Neural progenitor cell (in vitro differentiated cells): ENCODE measurements around the gene LSM11. TPM values are rescaled to one million over a fixed set of nuclear protein-coding genes. Genes with fewer than 3 reads are reported as not detected.

Source experiments
- DNase-seq: peaks from one replicate; pipeline ENCODE4 v3.0.0-alpha.2; 2016; ENCODE audit warnings: low spot score
- H2AFZ ChIP-seq: fragments of 200-600 bp; sonication (generic); replicated peaks from 2 replicates; pipeline ENCODE4 v1.6.1; 2016; ENCODE audit warnings: antibody characterized with exemption
- H3F3A ChIP-seq: fragments of 200-600 bp; sonication (generic); 2 replicates; pipeline ENCODE4 v1.6.1; 2016; ENCODE audit warnings: antibody characterized with exemption, low read depth
- H3K27ac ChIP-seq: fragments of 200-600 bp; sonication (generic); 2 replicates; pipeline ENCODE4 v1.5.1; 2016; ENCODE audit warnings: mild to moderate bottlenecking
- H3K27me3 ChIP-seq: fragments of 200-600 bp; sonication (generic); 2 replicates; pipeline ENCODE4 v1.6.1; 2016; ENCODE audit warnings: mild to moderate bottlenecking, moderate library complexity
- H3K36me3 ChIP-seq: fragments of 200-600 bp; sonication (generic); 2 replicates; pipeline ENCODE4 v1.5.1; 2016
- H3K4me1 ChIP-seq: fragments of 200-600 bp; sonication (generic); 2 replicates; pipeline ENCODE4 v1.6.1; 2016; ENCODE audit warnings: mixed run types
- H3K4me2 ChIP-seq: fragments of 200-600 bp; sonication (generic); 2 replicates; pipeline ENCODE4 v1.6.1; 2016
- H3K4me3 ChIP-seq: fragments of 200-600 bp; sonication (generic); 2 replicates; pipeline ENCODE4 v1.5.1; 2016
- H3K79me2 ChIP-seq: fragments of 200-600 bp; sonication (generic); 2 replicates; pipeline ENCODE4 v1.6.1; 2016; ENCODE audit warnings: low read depth
- H3K9ac ChIP-seq: fragments of 200-600 bp; sonication (generic); 2 replicates; pipeline ENCODE4 v1.6.1; 2016
- H3K9me3 ChIP-seq: fragments of 200-600 bp; sonication (generic); 2 replicates; pipeline ENCODE4 v1.5.1; 2016; ENCODE audit warnings: low read depth
- H4K20me1 ChIP-seq: fragments of 200-600 bp; sonication (generic); 2 replicates; pipeline ENCODE4 v1.6.1; 2016; ENCODE audit warnings: low read depth
- H3K27ac Mint-ChIP-seq: 3 replicates; pipeline ENCODE4 v1.8.0; 2021; ENCODE audit warnings: mixed read lengths
- H3K27me3 Mint-ChIP-seq: 2 replicates; pipeline ENCODE4 v1.8.0; 2022; ENCODE audit warnings: low read depth, mild to moderate bottlenecking, inconsistent platforms, moderate library complexity, mixed read lengths; ENCODE audit not compliant: insufficient read depth
- H3K36me3 Mint-ChIP-seq: 3 replicates; pipeline ENCODE4 v1.8.0; 2021; ENCODE audit warnings: mixed read lengths
- H3K4me1 Mint-ChIP-seq: 3 replicates; pipeline ENCODE4 v1.8.0; 2021; ENCODE audit warnings: mixed read lengths
- H3K4me3 Mint-ChIP-seq: 3 replicates; pipeline ENCODE4 v1.8.0; 2021; ENCODE audit warnings: mild to moderate bottlenecking, moderate library complexity, mixed read lengths
- H3K9me3 Mint-ChIP-seq: 3 replicates; pipeline ENCODE4 v1.8.0; 2020; ENCODE audit warnings: mixed read lengths
- CTCF ChIP-seq: fragments of 200-600 bp; sonication (generic); IDR thresholded peaks from 2 replicates; pipeline ENCODE4 v1.5.1; 2017; ENCODE audit warnings: antibody characterized with exemption, mild to moderate bottlenecking
- EZH2 ChIP-seq: fragments of 200-600 bp; sonication (generic); IDR thresholded peaks from 2 replicates; pipeline ENCODE4 v1.6.1; 2017; ENCODE audit warnings: antibody characterized with exemption, mild to moderate bottlenecking, moderate library complexity
- EZH2phosphoT487 ChIP-seq: fragments of 200-600 bp; sonication (generic); IDR thresholded peaks from 2 replicates; pipeline ENCODE4 v1.6.1; 2017; ENCODE audit warnings: antibody characterized with exemption
- total RNA-seq: library from RNA; depleted of rRNA; stranded (reverse); fragments of >200 nt; gene quantifications from 2 replicates; pipeline ENCODE4 v1.2.3, GENCODE V29; 2015; ENCODE audit warnings: low replicate concordance

The LSM11 gene
- total RNA-seq, 1 donor from 2014 or later: 13.6 TPM

DNA sequence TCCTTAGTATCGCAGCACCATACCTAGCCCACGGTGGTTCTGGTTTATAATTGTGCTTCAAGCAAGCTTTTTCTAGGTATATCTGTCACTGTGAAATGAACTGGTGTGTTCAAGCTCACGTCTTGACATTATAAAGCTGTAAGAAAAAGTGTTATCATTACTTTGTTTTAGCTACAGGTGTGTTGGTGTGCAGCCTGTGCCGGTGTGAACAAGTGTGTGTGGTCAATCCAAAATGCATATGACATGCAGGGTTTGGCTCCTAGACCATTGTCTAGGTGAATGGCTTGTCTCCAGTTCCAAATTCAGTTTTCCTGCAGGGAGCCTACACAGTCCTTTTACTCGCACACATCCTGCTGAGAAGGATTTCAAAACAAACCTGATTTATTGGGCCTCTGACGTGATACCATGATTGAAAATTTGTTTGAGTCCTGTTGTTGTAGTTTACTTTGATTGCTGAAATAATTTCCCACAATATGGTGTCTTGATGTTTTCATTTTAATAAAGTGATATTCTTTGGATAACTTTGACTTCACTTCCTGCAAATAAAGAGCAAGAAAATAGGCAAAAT, 3.7 kb downstream of the LSM11 start:
- no peak overlapping the region for H3K4me3 Mint-ChIP-seq

DNA sequence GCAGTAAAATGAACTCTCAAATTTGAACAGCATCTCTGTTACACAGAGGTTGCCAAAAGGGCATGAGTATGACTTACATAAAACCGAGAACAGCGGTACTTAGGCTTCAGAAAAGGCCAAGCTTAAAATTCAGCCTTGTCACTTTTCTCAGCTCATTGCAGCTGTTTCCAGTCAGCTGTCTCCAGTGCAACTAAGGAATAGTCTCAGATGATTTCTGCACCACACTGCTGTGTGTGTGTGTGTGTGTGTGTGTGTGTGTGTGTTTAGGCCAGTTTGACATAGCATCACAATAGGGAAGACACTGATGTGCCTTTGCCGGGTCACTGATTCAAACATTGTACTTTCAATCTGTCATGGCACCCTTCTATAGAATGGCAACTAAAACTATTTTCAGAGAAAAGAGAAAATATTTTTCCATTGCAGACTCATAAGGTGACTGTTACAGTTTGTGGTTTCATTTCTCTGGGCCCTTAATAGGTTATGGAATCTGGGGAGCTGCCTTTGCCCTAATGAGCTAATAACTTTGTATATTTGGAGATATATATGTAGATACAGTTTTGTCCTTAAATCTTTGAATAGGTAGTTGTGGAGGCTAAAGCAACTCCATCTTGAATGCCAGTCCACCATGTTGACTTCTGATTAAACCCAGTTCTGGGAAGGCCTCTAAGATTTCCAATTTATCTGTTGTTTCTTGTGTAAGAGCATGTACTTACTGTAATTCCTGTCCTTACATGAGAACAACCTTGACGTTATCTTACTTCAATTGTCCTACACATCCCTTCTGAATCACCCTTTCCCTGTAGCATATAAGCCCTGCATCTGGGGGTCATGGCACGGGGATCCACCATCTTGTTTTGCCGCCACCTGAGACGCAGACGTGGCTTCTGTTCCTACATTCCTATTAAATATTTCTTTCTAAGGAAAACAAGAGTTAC, 4.5 kb downstream of the LSM11 start:
- Histone ChIP-seq H3K27ac (no peak overlapping the region), H3K4me3 (no peak overlapping the region), H3K4me2 (no peak overlapping the region), H3K9me3 (no peaks in the 10 kb centered on the region), H3K36me3 (no peaks in the 10 kb centered on the region), H3K79me2 (no peaks in the 10 kb centered on the region), H3K9ac (no peak overlapping the region), H3F3A (no peaks in the 10 kb centered on the region), H3K27me3 (peaks cover 15% of the 10 kb centered on the region), H3K4me1 (peaks cover 5% of the 10 kb centered on the region), H4K20me1 (no peaks in the 10 kb centered on the region), H2AFZ (no peak overlapping the region)
- no peak for DNase-seq
- Mint-ChIP-seq H3K4me3 (no peak overlapping the region), H3K4me1 (peaks cover 30% of the 10 kb centered on the region), H3K27ac (no peak overlapping the region), H3K27me3 (no peaks in the 10 kb centered on the region), H3K9me3 (no peaks in the 10 kb centered on the region), H3K36me3 (peaks cover 4% of the 10 kb centered on the region)
- TF ChIP-seq CTCF (no peak), EZH2 (no peak), EZH2phosphoT487 (no peak)

More for the DNA sequence above, 3.7 kb downstream of the LSM11 start:
- TF ChIP-seq EZH2phosphoT487 (no peak), CTCF (no peak)
- Histone ChIP-seq H3K79me2 (no peaks in the 10 kb centered on the region), H3K4me2 (no peak overlapping the region), H3K4me3 (no peak overlapping the region), H3K9me3 (no peaks in the 10 kb centered on the region), H3K4me1 (peaks cover 5% of the 10 kb centered on the region), H3K9ac (no peak overlapping the region), H2AFZ (no peak overlapping the region), H3K27ac (no peak overlapping the region), H3F3A (no peaks in the 10 kb centered on the region), H3K36me3 (no peaks in the 10 kb centered on the region), H3K27me3 (peaks cover 15% of the 10 kb centered on the region), H4K20me1 (no peaks in the 10 kb centered on the region)
- no peak for DNase-seq
- Mint-ChIP-seq H3K9me3 (no peaks in the 10 kb centered on the region), H3K27me3 (no peaks in the 10 kb centered on the region), H3K4me1 (peaks cover 33% of the 10 kb centered on the region), H3K36me3 (peaks cover 4% of the 10 kb centered on the region), H3K27ac (no peak overlapping the region)

DNA sequence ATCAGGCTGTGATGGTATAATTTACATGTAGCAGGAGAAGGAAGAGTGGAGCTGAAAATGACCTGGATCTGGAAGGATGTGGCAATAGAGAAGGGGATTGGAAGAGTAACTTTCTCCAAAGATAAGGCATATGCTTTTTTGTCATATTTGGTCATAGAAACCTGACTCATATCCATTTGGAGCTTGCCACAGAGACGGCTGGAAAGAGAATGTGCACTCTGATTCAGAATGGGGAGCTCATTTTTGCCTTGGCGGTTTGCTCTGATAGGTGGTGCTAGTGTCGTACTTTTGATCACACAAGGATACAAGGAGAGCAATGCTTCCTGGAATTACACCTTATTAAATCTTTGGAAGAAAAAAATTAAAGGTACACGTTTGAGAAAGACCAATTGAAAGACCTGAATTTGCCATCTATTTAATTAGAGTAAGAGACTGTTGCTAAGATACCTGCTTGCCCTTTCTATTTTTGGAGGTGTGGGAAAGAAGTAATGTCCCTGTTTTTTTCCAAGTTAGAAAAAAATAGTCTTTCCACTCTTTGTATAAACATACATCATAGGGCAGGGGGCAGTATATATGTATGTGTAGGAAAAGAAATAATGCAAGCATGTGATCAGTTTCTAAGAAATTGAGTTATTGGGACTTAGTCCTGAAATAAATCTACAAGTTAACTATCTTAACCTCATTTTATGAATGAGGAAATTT, 5.4 kb downstream of the LSM11 start:
- Mint-ChIP-seq H3K9me3 (no peaks in the 10 kb centered on the region), H3K36me3 (peaks cover 4% of the 10 kb centered on the region), H3K27me3 (no peaks in the 10 kb centered on the region), H3K4me1 (peaks cover 27% of the 10 kb centered on the region), H3K27ac (no peak overlapping the region), H3K4me3 (no peak overlapping the region)
- H3K27me3 ChIP-seq: peaks cover 15% of the 10 kb centered on the region
- H3K27ac ChIP-seq: no peak overlapping the region
- no peak overlapping the region for H2AFZ ChIP-seq
- no peak for DNase-seq
- no peaks in the 10 kb centered on the region for H3F3A ChIP-seq
- H3K79me2 ChIP-seq: no peaks in the 10 kb centered on the region
- TF ChIP-seq EZH2 (no peak), EZH2phosphoT487 (no peak), CTCF (no peak)
- H3K9ac ChIP-seq: no peak overlapping the region
- H3K4me1 ChIP-seq: peaks cover 5% of the 10 kb centered on the region
- H3K9me3 ChIP-seq: no peaks in the 10 kb centered on the region
- no peaks in the 10 kb centered on the region for H4K20me1 ChIP-seq
- no peaks in the 10 kb centered on the region for H3K36me3 ChIP-seq
- no peak overlapping the region for H3K4me3 ChIP-seq
- no peak overlapping the region for H3K4me2 ChIP-seq
